ENCODE data around the gene TNIP3. TPM values are rescaled to one million over a fixed set of nuclear protein-coding genes. Genes with fewer than 3 reads are reported as not detected.

Gene TNIP3
- total and polyA plus RNA-seq, 7 experiments from 2014 or later = 0.30 to 1.8 (median 0.89) TPM

DNA sequence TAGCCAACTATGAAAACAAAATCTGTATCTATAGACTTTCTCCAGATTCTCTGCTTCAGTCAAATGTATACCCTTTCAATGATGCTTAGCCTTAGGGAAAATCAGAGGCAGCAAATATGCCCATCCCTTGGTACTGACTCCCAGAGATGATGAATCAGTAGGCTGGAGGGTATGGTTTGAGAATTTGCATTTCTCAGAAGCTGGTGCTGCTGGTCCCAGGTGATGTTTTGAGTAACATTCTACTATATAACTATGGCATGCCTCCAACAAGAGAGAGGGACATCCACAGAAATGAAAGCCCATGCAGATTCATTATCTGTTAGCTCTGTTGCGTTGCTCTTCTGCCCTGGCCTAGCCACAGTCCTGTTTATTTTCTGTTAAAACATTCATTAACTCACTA lies 13.6 kb downstream of the TNIP3 start:
- CTCF ChIA-PET = interaction anchor here (0.6 kb wide), 1 partner anchor 44 kb away, joined by 4 read pairs; no protein-coding TSS in a partner anchor

DNA sequence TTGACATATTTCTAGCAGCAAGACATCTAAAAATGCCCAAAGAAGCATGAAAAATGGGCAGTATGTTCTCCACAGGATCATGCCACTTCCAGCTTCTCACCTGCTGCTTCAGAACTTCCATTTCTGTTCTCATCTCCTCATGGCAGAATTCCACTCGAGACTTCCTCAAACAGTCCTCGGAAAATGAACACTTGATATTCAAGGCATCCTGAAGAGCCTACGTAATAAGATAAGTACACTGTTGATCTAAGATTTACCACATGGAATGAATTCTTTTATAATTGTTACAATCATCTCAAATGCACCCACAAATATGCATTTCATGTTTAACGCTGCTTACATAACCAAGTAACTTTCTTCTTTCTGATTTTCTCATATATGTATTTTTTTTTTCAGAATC lies 14.1 kb downstream of the TNIP3 start:
- Histone ChIP-seq H3K4me3 (ENCODE audit: low read length) (no peak overlapping the region), H3K27ac (ENCODE audit: low read depth, low read length) (no peak overlapping the region), H3K36me3 (ENCODE audit: control insufficient read depth in 2 of 3, insufficient read depth in 3 of 3, low read length in 3 of 3) (no peaks in the 10 kb centered on the region), H3K9me3 (ENCODE audit: control insufficient read depth in 2 of 3, low read length in 3 of 3) (no peaks in the 10 kb centered on the region), H3K27me3 (ENCODE audit: control insufficient read depth in 2 of 2, insufficient read depth in 2 of 2, low read length in 2 of 2) (no peaks in the 10 kb centered on the region), H3K4me1 (ENCODE audit: control insufficient read depth in 2 of 2, insufficient read depth in 2 of 2, low read length in 2 of 2) (peaks cover 28 to 41% of the 10 kb centered on the region in 2 donors)
- H3K27me3 Mint-ChIP-seq = peaks cover 0 to 4% (median 0%) of the 10 kb centered on the region in 5 donors
- peak overlapping the region in 4 of 9 donors; percentile 18 to 81 (median 38) for H3K27ac Mint-ChIP-seq
- H3K4me1 Mint-ChIP-seq = peaks cover 18 to 79% (median 72%) of the 10 kb centered on the region in 7 donors
- DNase-seq (no peak), ATAC-seq (no peak)
- CTCF ChIA-PET = interaction anchor here (0.8 kb wide), 1 partner anchor 42 kb away, joined by 4 read pairs; no protein-coding TSS in a partner anchor
- intact Hi-C loops (cut with micrococcal nuclease) = loop anchor here in 1 of 2 donors (5.0 kb wide), 2 partner anchors 33 to 78 kb away; partner anchors contain the start of gene NDNF
- no peaks in the 10 kb centered on the region for H3K9me3 Mint-ChIP-seq
- POLR2A ChIA-PET = interaction anchor here (1.2 kb wide), 1 partner anchor 16 kb away, joined by 3 read pairs; no protein-coding TSS in a partner anchor
- no peak overlapping the region for H3K4me3 Mint-ChIP-seq
- peaks cover 0 to 19% (median 3%) of the 10 kb centered on the region in 5 donors for H3K36me3 Mint-ChIP-seq

More for the DNA sequence above, 13.6 kb downstream of the TNIP3 start:
- POLR2A ChIA-PET = interaction anchor here (2.2 kb wide), 1 partner anchor 32 kb away, joined by 9 read pairs; no protein-coding TSS in a partner anchor
- no peak for DNase-seq
- peak overlapping the region in 5 of 9 donors; percentile 18 to 81 (median 47) for H3K27ac Mint-ChIP-seq
- no peaks in the 10 kb centered on the region for H3K9me3 ChIP-seq (ENCODE audit: control insufficient read depth in 2 of 3, low read length in 3 of 3)
- H3K36me3 Mint-ChIP-seq = peaks cover 0 to 19% (median 3%) of the 10 kb centered on the region in 5 donors
- H3K4me1 Mint-ChIP-seq = peaks cover 19 to 83% (median 76%) of the 10 kb centered on the region in 7 donors
- no peak for ATAC-seq
- H3K27me3 Mint-ChIP-seq = peaks cover 0 to 4% (median 0%) of the 10 kb centered on the region in 5 donors
- no peak overlapping the region for H3K4me3 ChIP-seq (ENCODE audit: low read length)
- no peaks in the 10 kb centered on the region for H3K36me3 ChIP-seq (ENCODE audit: control insufficient read depth in 2 of 3, insufficient read depth in 3 of 3, low read length in 3 of 3)
- intact Hi-C loops (cut with micrococcal nuclease) = loop anchor here in 1 of 2 donors (5.0 kb wide), 2 partner anchors 33 to 78 kb away; partner anchors contain the start of gene NDNF
- H3K4me3 Mint-ChIP-seq = peak overlapping the region in 1 of 10 donors; percentile 4
- no peaks in the 10 kb centered on the region for H3K9me3 Mint-ChIP-seq
- H3K27me3 ChIP-seq (ENCODE audit: control insufficient read depth in 2 of 2, insufficient read depth in 2 of 2, low read length in 2 of 2) = no peaks in the 10 kb centered on the region
- no peak overlapping the region for H3K27ac ChIP-seq (ENCODE audit: low read depth, low read length)
- peaks cover 33 to 46% of the 10 kb centered on the region in 2 donors for H3K4me1 ChIP-seq (ENCODE audit: control insufficient read depth in 2 of 2, insufficient read depth in 2 of 2, low read length in 2 of 2)

DNA sequence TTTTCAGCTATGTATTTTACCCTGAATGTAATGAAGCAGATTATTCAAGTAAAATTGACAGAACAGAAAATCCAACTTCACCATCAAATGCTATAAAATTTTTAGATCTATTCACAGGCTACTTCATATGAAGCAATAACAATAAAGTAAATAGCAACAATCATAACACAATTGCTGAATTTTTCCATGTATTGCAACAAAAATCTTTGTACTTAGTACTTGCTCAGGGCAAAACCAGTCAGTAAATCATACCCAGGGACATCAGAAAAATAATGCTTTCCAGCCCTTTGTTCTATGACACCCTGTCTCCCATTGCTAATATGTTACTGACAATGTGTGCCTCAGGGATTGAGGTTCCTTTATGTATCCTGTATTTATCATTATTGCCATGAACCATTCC lies 15.5 kb downstream of the TNIP3 start:
- peak overlapping the region in 3 of 9 donors; percentile 9 to 81 (median 73) for H3K27ac Mint-ChIP-seq
- peak overlapping the region in 2 of 10 donors; percentile 28 to 31 for H3K4me3 Mint-ChIP-seq
- H3K27me3 Mint-ChIP-seq = peaks cover 0 to 4% (median 0%) of the 10 kb centered on the region in 5 donors
- DNase-seq = no peak
- ChIA-PET CTCF (interaction anchor here (1.2 kb wide), 1 partner anchor 44 kb away, joined by 3 read pairs; no protein-coding TSS in a partner anchor), POLR2A (no interaction called here)
- no peaks in the 10 kb centered on the region for H3K9me3 Mint-ChIP-seq
- intact Hi-C loops (cut with micrococcal nuclease) = loop anchor here in 1 of 2 donors (10.0 kb wide), 1 partner anchor 1776 kb away; the partner anchor contains the start of gene NUDT6
- no peaks in the 10 kb centered on the region for H3K9me3 ChIP-seq (ENCODE audit: control insufficient read depth in 2 of 3, low read length in 3 of 3)
- H3K27ac ChIP-seq (ENCODE audit: low read depth, low read length) = no peak overlapping the region
- H3K4me1 ChIP-seq (ENCODE audit: control insufficient read depth in 2 of 2, insufficient read depth in 2 of 2, low read length in 2 of 2) = peaks cover 17 to 28% of the 10 kb centered on the region in 2 donors
- peaks cover 0 to 18% (median 3%) of the 10 kb centered on the region in 5 donors for H3K36me3 Mint-ChIP-seq
- H3K27me3 ChIP-seq (ENCODE audit: control insufficient read depth in 2 of 2, insufficient read depth in 2 of 2, low read length in 2 of 2) = no peaks in the 10 kb centered on the region
- H3K4me3 ChIP-seq (ENCODE audit: low read length) = no peak overlapping the region
- H3K4me1 Mint-ChIP-seq = peaks cover 7 to 76% (median 64%) of the 10 kb centered on the region in 7 donors
- no peak for ATAC-seq
- no peaks in the 10 kb centered on the region for H3K36me3 ChIP-seq (ENCODE audit: control insufficient read depth in 2 of 3, insufficient read depth in 3 of 3, low read length in 3 of 3)

DNA sequence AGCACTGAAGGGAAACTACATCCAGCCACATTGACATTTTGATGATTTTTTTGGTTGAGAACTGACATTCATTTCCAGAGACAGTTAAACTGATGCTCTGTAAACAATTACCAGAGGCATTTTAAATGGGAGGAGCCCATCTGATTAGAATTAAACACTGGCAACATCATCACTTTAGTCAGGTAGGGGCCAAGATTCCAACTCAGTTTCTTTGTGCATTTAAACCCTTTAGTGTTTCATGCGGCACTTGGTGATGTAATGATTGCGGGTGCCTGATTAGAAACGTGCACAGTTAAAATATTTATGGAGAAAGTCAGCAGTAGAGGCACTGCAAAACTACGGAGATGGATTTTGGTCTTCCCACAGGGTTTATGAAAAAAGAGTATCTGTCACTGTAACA lies 16.1 kb downstream of the TNIP3 start:
- Mint-ChIP-seq H3K27ac (peak overlapping the region in 3 of 9 donors; percentile 3 to 73 (median 66)), H3K4me3 (peak overlapping the region in 3 of 10 donors; percentile 21 to 33 (median 31)), H3K36me3 (peaks cover 0 to 18% (median 3%) of the 10 kb centered on the region in 5 donors), H3K9me3 (no peaks in the 10 kb centered on the region), H3K27me3 (peaks cover 0 to 4% (median 0%) of the 10 kb centered on the region in 5 donors), H3K4me1 (peaks cover 4 to 76% (median 57%) of the 10 kb centered on the region in 7 donors)
- ChIA-PET POLR2A (interaction anchor here (0.7 kb wide), 1 partner anchor 23 kb away, joined by 3 read pairs; no protein-coding TSS in a partner anchor), CTCF (no interaction called here)
- H3K27ac ChIP-seq (ENCODE audit: low read depth, low read length) = no peak overlapping the region
- ATAC-seq (no peak), DNase-seq (no peak)
- no peak overlapping the region for H3K4me3 ChIP-seq (ENCODE audit: low read length)
- H3K27me3 ChIP-seq (ENCODE audit: control insufficient read depth in 2 of 2, insufficient read depth in 2 of 2, low read length in 2 of 2) = no peaks in the 10 kb centered on the region
- H3K36me3 ChIP-seq (ENCODE audit: control insufficient read depth in 2 of 3, insufficient read depth in 3 of 3, low read length in 3 of 3) = no peaks in the 10 kb centered on the region
- intact Hi-C loops (cut with micrococcal nuclease) = loop anchor here in 1 of 2 donors (10.0 kb wide), 1 partner anchor 1777 kb away; the partner anchor contains the start of gene NUDT6
- no peaks in the 10 kb centered on the region for H3K9me3 ChIP-seq (ENCODE audit: control insufficient read depth in 2 of 3, low read length in 3 of 3)
- H3K4me1 ChIP-seq (ENCODE audit: control insufficient read depth in 2 of 2, insufficient read depth in 2 of 2, low read length in 2 of 2) = peaks cover 11 to 22% of the 10 kb centered on the region in 2 donors

DNA sequence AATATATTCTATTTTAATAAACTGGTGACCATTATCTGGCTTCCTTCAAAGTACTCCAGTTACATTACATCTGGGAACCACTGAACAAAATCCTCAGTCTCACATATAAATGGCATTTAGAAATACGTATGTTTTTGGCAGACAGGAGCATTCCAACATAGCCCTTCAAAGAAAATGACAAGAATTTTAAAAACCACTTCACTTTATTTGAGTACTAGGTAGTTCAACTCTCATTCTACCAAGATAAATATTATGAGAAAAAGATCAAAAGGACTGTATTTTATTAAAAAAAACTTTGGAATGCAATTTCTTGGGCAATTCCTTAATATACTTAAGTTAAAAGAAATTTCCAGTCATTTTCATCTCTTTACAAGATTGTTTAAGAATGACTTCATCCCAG lies 17.6 kb downstream of the TNIP3 start:
- H3K27ac ChIP-seq (ENCODE audit: low read depth, low read length) = no peak overlapping the region
- H3K9me3 ChIP-seq (ENCODE audit: control insufficient read depth in 2 of 3, low read length in 3 of 3) = no peaks in the 10 kb centered on the region
- Mint-ChIP-seq H3K9me3 (no peaks in the 10 kb centered on the region), H3K27me3 (peaks cover 0 to 4% (median 0%) of the 10 kb centered on the region in 5 donors), H3K36me3 (peaks cover 0 to 18% (median 3%) of the 10 kb centered on the region in 5 donors), H3K4me3 (no peak overlapping the region), H3K27ac (peak overlapping the region in 2 of 9 donors; percentile 67 to 85), H3K4me1 (peaks cover 4 to 62% (median 48%) of the 10 kb centered on the region in 7 donors)
- H3K36me3 ChIP-seq (ENCODE audit: control insufficient read depth in 2 of 3, insufficient read depth in 3 of 3, low read length in 3 of 3) = no peaks in the 10 kb centered on the region
- ATAC-seq (no peak), DNase-seq (no peak)
- H3K27me3 ChIP-seq (ENCODE audit: control insufficient read depth in 2 of 2, insufficient read depth in 2 of 2, low read length in 2 of 2) = no peaks in the 10 kb centered on the region
- ChIA-PET POLR2A (interaction anchor here (0.6 kb wide), 1 partner anchor 165 kb away, joined by 3 read pairs; no protein-coding TSS in a partner anchor), CTCF (interaction anchor here (1.2 kb wide), 1 partner anchor 31 kb away, joined by 3 read pairs; no protein-coding TSS in a partner anchor)
- intact Hi-C loops (cut with micrococcal nuclease) = loop anchor here in 1 of 2 donors (10.0 kb wide), 1 partner anchor 1778 kb away; the partner anchor contains the start of gene NUDT6
- H3K4me1 ChIP-seq (ENCODE audit: control insufficient read depth in 2 of 2, insufficient read depth in 2 of 2, low read length in 2 of 2) = peaks cover 0 to 10% of the 10 kb centered on the region in 2 donors
- H3K4me3 ChIP-seq (ENCODE audit: low read length) = no peak overlapping the region

DNA sequence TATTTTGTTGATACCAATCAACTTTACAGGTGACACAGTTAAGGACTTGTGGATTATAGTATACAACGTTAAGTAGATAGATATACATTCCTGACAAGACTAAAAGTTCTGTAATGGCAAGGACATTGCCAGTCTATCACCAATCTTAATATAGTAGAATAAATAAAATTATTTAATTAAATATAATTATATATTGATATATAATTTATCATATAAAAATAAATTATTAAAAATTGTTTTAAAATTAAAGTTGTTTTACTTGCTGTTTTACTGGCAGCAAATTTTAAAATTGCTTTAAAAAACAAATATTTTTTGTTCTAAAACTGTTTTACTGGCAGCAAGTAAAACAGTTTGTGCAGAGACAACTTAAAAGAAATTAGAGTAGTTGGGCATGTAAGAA lies 18.7 kb downstream of the TNIP3 start:
- no peaks in the 10 kb centered on the region for H3K36me3 ChIP-seq (ENCODE audit: control insufficient read depth in 2 of 3, insufficient read depth in 3 of 3, low read length in 3 of 3)
- peaks cover 0 to 14% (median 3%) of the 10 kb centered on the region in 5 donors for H3K36me3 Mint-ChIP-seq
- intact Hi-C loops (cut with micrococcal nuclease) = loop anchor here in 1 of 2 donors (10.0 kb wide), 1 partner anchor 1779 kb away; the partner anchor contains the start of gene NUDT6
- peaks cover 0 to under 1% of the 10 kb centered on the region in 2 donors for H3K4me1 ChIP-seq (ENCODE audit: control insufficient read depth in 2 of 2, insufficient read depth in 2 of 2, low read length in 2 of 2)
- POLR2A ChIA-PET = interaction anchor here (1.6 kb wide), 1 partner anchor 13 kb away, joined by 3 read pairs; no protein-coding TSS in a partner anchor
- peaks cover 0 to 4% (median 0%) of the 10 kb centered on the region in 5 donors for H3K27me3 Mint-ChIP-seq
- H3K27me3 ChIP-seq (ENCODE audit: control insufficient read depth in 2 of 2, insufficient read depth in 2 of 2, low read length in 2 of 2) = no peaks in the 10 kb centered on the region
- CTCF ChIA-PET = no interaction called here
- no peak overlapping the region for H3K27ac ChIP-seq (ENCODE audit: low read depth, low read length)
- ATAC-seq (no peak), DNase-seq (no peak)
- no peak overlapping the region for H3K27ac Mint-ChIP-seq
- H3K4me3 ChIP-seq (ENCODE audit: low read length) = no peak overlapping the region
- H3K9me3 Mint-ChIP-seq = no peaks in the 10 kb centered on the region
- H3K4me3 Mint-ChIP-seq = no peak overlapping the region
- peaks cover 0 to 58% (median 43%) of the 10 kb centered on the region in 7 donors for H3K4me1 Mint-ChIP-seq
- no peaks in the 10 kb centered on the region for H3K9me3 ChIP-seq (ENCODE audit: control insufficient read depth in 2 of 3, low read length in 3 of 3)
